Measurements from ENCODE around the gene RPL36. TPM values are rescaled to one million over a fixed set of nuclear protein-coding genes. Genes with fewer than 3 reads are reported as not detected.

RPL36 gene
- total and polyA plus RNA-seq, 9 of the 15 experiments (the other 6 are each of a cell fraction or from before 2014, with no cell fraction given): 350 to 3,412 (median 1,507) TPM

- 0 out of 2 replicates have a peak, but pooled peaks have one; percentile 20 for TF ChIP-seq CTBP1 (IDR thresholded peaks at IDR 0.05; ENCODE audit: borderline replicate concordance)
These were observed 2.0 kb downstream of the RPL36 start (continued) for GRCh38 chr19:5691822-5692722.

DNA sequence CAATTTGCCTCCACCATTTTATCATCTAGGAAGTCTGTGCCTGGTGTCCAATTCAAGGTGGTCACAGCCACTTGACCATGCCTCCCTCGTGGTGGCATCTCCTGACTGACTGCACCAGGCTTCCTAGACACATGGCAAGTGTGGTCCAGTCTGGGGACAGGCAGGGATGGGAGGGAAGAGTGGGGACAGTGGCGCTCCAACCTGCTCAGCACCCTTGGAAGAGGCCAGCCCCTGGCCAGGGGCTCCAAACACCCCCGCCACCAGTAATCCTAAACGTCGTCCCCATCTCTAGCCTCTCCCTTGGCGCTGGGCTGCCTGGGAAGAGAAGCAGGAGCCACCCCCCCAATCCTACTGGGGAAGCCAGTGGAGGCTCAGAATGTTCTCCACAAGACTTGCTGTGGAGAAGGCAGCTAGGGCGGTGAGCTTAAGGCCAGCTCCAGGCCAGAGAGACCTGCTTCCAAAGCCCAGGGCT lies 2.7 kb downstream of the RPL36 start:
- Histone ChIP-seq H3K79me2 (ENCODE audit: control insufficient read depth, insufficient read depth, low read length) (peaks cover 70% of the 10 kb centered on the region), H2AFZ (ENCODE audit: low read depth, low read length) (no peak overlapping the region), H3K27ac (ENCODE audit: extremely low read depth, low read depth, low read length) (peak overlapping the region; percentile 96; the same call in 2 of the 3 replicates), H3K4me3 (peak overlapping the region; percentile 100), H3K27me3 (ENCODE audit: control insufficient read depth in 2 of 2, insufficient read depth in 2 of 2, low read length in 2 of 2) (no peaks in the 10 kb centered on the region), H3K36me3 (ENCODE audit: control insufficient read depth, insufficient read depth, low read length) (peaks cover 75% of the 10 kb centered on the region), H3K4me2 (ENCODE audit: insufficient read depth, low read length) (peak overlapping the region; percentile 93), H3K9me1 (ENCODE audit: control insufficient read depth, insufficient read depth, low read length) (peaks cover 17% of the 10 kb centered on the region), H3K4me1 (replicated peaks in 1 of 2; ENCODE audit: control insufficient read depth in 2 of 2, insufficient read depth in 2 of 2, low read length in 2 of 2) (peaks cover 14 to 73% of the 10 kb centered on the region in 2 experiments), H3K9me3 (replicated peaks; ENCODE audit: control insufficient read depth, insufficient read depth, low read depth, low read length) (no peaks in the 10 kb centered on the region), H3K9ac (ENCODE audit: insufficient read depth in 1 of 2, low read depth in 2 of 2, low read length in 2 of 2) (peak overlapping the region; percentile 94 to 98; a peak in 3 of 4 replicates), H4K20me1 (replicated peaks; ENCODE audit: control insufficient read depth, insufficient read depth, low read length) (peaks cover 57% of the 10 kb centered on the region)
- intact Hi-C loops (cut with micrococcal nuclease) (loop anchor here (1.0 kb wide), 1 partner anchor 26 kb away; no protein-coding TSS in a partner anchor), in situ Hi-C loops (cut with MboI) (no loop called here)
- FAIRE-seq: no peak
- ChIA-PET POLR2A (interaction anchor here (0.6 to 2.4 kb wide), 4 partner anchors 15 to 26 kb away, joined by 3 to 9 read pairs (median 4); no protein-coding TSS in a partner anchor), CTCF (ENCODE audit: low intra/inter-chr PET ratio) (no interaction called here)
- DNase-seq (ENCODE audit: extremely low read depth in 1 of 4, low spot score in 3 of 4): peak in 1 of 4 experiments; percentile 40
- peak; percentile 0 for ATAC-seq
- 63% methylated on average over 7 of the region's 7 CpGs for WGBS (ENCODE audit: insufficient coverage, low coverage, missing lambda C conversion rate)
- BruUV-seq (replicated peaks): no TSS peak
- no peak for TF ChIP-seq MAFK (IDR thresholded peaks at IDR 0.05; ENCODE audit: low read length)
- TF ChIP-seq MBD2 (IDR thresholded peaks at IDR 0.05; ENCODE audit: borderline replicate concordance, low read depth): 0 out of 2 replicates have a peak, but pooled peaks have one; percentile 11
- no peak for TF ChIP-seq ERF (CRISPR knock-in tag; IDR thresholded peaks at IDR 0.05)
- TF ChIP-seq, protein P1, sequence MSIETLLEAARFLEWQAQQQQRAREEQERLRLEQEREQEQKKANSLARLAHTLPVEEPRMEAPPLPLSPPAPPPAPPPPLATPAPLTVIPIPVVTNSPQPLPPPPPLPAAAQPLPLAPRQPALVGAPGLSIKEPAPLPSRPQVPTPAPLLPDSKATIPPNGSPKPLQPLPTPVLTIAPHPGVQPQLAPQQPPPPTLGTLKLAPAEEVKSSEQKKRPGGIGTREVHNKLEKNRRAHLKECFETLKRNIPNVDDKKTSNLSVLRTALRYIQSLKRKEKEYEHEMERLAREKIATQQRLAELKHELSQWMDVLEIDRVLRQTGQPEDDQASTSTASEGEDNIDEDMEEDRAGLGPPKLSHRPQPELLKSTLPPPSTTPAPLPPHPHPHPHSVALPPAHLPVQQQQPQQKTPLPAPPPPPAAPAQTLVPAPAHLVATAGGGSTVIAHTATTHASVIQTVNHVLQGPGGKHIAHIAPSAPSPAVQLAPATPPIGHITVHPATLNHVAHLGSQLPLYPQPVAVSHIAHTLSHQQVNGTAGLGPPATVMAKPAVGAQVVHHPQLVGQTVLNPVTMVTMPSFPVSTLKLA (conservative IDR thresholded peaks at IDR 0.05): no peak
- no peak for TF ChIP-seq POLR2H (tag; IDR thresholded peaks at IDR 0.05; ENCODE audit: low read depth)
- TF ChIP-seq, protein P2, sequence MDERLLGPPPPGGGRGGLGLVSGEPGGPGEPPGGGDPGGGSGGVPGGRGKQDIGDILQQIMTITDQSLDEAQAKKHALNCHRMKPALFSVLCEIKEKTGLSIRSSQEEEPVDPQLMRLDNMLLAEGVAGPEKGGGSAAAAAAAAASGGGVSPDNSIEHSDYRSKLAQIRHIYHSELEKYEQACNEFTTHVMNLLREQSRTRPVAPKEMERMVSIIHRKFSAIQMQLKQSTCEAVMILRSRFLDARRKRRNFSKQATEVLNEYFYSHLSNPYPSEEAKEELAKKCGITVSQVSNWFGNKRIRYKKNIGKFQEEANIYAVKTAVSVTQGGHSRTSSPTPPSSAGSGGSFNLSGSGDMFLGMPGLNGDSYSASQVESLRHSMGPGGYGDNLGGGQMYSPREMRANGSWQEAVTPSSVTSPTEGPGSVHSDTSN (CRISPR knock-in tag; IDR thresholded peaks at IDR 0.05; ENCODE audit: low read depth): no peak
- TF ChIP-seq, protein P2 (tag; conservative IDR thresholded peaks at IDR 0.05; ENCODE audit: low read depth): no peak
- TF ChIP-seq PTTG1 (tag; IDR thresholded peaks at IDR 0.05; ENCODE audit: low read depth): no peak
- TF ChIP-seq SMARCC2 (IDR thresholded peaks at IDR 0.05; ENCODE audit: low read depth): no peak
- 0 out of 2 replicates have a peak, but pooled peaks have one; percentile 12 for TF ChIP-seq SP1 (CRISPR knock-in tag; IDR thresholded peaks at IDR 0.05)
- TF ChIP-seq, protein P3, sequence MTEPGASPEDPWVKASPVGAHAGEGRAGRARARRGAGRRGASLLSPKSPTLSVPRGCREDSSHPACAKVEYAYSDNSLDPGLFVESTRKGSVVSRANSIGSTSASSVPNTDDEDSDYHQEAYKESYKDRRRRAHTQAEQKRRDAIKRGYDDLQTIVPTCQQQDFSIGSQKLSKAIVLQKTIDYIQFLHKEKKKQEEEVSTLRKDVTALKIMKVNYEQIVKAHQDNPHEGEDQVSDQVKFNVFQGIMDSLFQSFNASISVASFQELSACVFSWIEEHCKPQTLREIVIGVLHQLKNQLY (CRISPR knock-in tag; conservative IDR thresholded peaks at IDR 0.05): no peak
- TF ChIP-seq ZNF717 (CRISPR knock-in tag; IDR thresholded peaks at IDR 0.05): no peak
- TF ChIP-seq TAF9B (IDR thresholded peaks at IDR 0.05; ENCODE audit: partially characterized antibody): no peak

Measured in K562 (cell line).